HG02884 (cell line): Measurements from ENCODE around the gene RFX8.

Experiments
- ATAC-seq: cut with Tn5 transposase; IDR thresholded peaks from one replicate; pipeline ENCODE4 v1.9.1; 2021; ENCODE audit warnings: mild to moderate bottlenecking, moderate library complexity; ENCODE audit not compliant: unreplicated experiment

The RFX8 gene

DNA sequence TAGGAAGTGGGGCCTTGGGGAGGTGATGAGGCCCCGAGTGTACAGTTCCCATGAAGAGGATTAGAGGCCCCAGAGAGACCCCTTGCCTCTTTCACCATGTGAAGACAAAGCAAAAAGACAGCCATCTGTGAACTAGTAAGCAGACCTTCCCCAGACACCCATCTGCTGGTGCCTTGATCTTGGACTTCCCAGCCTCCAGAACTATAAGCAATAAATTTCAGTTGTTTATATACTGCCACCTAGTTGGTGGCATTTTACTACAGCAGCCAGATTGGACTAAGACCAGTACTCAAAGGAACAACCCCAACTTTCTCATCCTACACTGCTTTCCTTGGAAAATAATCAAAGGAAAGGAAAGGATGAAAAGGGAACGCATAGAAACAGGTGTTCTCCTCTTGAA is 59.7 kb downstream of the RFX8 start:
- no peak for ATAC-seq

- ATAC-seq: no peak
These were observed 62.7 kb downstream of the RFX8 start for GRCh38 chr2:101412092-101412694.

DNA sequence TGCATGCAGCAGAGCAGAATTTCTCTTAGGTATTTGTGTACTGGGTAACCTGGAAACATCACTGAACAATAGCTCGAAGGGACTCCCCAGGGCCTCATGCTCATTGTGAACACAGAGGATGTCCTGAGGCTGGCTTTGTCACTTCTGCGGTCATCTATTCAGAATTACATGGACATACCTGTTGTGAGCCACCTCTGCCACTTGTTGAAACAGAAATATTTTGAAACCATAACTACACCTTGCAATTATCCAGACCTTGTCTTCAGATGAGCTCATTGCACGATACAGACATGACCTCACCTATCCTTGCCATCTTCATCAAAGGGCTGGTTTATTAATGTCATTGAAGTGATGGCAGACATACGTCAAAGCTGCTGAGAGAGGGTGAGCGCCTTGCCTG is 64.2 kb downstream of the RFX8 start:
- no peak for ATAC-seq

DNA sequence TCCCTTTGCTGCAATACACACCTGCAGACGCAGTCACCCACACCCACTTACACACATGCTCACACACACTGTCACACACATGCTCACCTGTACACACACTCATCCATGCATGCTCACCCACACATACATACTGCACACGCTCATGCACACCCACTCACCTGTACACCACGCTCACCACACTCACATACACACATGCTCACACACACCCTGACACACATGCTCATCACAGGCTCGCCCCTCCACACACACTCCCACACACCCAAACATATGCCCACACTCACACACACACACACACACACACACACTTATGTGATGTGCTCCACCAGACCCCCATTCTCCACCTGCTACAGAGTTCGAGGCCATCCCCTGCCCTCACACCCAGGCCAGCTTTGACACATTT is 64.8 kb downstream of the RFX8 start:
- ATAC-seq: no peak

DNA sequence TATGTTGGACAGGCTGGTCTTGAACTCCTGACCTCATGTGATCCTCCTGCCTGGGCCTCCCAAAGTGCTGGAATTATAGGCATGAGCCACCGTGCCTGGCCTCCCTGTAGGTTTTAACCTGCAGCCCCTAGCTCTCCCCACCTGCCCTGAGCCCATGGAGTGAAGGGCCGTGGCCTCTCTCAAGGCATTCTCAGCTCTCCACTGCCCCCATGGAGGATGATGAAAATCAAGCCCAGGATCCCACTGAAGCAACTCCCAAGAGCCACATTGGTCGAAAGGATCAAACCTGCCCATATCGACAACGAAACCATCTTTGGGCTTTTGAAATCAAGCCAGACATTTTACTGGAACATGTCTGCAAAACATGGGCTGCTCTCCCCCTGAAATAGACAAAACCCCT is 65.2 kb downstream of the RFX8 start:
- ATAC-seq: no peak

DNA sequence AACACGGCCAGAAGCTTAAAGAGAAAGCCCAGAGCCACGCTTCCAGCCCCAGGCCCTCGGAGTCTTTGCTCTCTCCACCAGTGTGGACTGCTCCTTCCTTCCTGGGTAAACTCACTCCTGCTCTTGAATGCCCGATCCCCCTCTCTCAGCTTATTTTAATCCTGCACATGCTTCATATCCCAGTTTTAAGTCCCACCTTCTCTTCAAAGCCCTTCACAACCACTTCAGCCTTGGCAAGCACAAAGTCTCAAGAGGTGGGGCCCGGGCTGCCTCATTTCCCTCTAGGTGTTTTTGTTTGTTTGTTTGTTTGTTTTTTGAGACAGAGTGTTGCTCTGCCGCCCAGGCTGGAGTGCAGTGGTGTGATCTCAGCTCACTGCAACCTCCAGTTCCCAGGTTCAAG is 66.0 kb downstream of the RFX8 start:
- no peak for ATAC-seq

- no peak for ATAC-seq
These were observed 69.5 kb downstream of the RFX8 start for GRCh38 chr2:101405351-101405899.

- no peak for ATAC-seq
These were observed 71.2 kb downstream of the RFX8 start for GRCh38 chr2:101403745-101404144.

DNA sequence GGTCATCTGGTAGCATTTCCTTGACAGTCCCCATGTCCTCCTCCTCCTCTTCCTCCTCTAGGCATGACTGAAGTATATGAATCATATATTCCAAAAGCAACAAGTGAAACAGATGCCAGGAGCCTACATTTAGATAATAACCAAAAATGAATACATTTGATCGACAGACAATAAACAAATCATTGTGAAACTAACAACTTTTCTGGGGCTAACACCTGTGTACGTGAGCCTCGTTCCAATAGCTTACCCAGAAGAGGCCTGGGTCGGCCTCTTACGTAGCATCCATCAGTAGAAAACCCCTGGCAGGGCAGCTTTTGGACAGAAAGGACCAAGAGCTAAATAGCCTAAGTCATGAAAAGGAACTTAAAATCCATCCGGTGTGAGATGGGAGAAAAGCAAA is 72.3 kb downstream of the RFX8 start:
- no peak for ATAC-seq

DNA sequence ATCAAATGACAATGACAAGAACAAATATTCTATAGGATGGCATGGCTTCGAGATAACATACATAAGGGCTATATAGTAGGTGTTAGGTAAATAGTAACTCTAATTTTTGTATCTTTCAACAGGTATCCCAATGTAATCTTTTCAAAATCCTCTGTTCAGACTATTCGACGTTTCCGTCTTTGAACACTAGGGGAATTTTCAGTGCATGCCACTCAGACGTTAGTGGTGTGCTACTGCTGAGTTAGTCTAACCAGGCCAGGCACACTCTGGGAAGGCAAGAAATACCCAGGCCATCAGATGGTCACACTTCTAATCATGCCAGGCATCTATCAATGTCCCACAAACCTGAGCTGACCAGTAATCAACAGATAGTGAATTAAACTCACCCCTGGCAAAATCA is 73.0 kb downstream of the RFX8 start:
- no peak for ATAC-seq

DNA sequence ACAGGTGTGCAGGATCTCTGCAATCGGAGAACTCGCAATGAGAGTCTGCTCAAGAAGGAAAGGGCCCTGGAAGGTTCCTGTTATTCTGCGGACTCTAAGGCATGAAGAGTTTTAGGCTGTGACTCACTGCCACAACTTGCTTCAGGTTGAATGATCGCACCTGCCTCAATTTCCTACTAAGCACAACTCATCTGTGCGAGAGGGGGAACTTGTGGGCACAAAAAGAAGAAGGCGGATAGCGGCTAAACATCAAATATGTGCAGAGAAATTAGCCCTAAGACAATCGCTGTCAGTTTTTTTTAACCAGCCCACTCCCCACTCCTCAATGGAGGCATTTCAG is 73.6 kb downstream of the RFX8 start:
- no peak for ATAC-seq

GRCh38 chr2:101400506-101401325 is 74.2 kb downstream of the RFX8 start:
- no peak for ATAC-seq

DNA sequence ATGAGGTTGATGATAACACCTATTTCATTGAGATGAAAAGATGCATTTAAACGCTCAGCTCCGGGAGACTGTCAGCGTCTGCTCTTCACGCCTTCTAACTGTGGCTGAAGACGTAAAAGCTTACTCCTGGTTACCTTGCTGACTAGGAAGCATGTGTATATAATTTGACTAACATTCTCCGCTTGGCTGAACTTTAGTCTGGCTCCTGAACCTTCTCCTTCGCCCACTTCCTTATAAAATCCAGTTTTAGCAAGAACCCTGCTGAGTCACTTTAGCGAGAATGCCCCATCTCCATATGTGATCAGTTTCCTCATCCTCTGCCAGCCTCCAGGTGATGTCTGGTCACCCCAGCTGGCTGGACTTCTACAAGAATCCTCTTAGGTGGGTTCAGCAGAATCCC is 74.9 kb downstream of the RFX8 start:
- no peak for ATAC-seq

DNA sequence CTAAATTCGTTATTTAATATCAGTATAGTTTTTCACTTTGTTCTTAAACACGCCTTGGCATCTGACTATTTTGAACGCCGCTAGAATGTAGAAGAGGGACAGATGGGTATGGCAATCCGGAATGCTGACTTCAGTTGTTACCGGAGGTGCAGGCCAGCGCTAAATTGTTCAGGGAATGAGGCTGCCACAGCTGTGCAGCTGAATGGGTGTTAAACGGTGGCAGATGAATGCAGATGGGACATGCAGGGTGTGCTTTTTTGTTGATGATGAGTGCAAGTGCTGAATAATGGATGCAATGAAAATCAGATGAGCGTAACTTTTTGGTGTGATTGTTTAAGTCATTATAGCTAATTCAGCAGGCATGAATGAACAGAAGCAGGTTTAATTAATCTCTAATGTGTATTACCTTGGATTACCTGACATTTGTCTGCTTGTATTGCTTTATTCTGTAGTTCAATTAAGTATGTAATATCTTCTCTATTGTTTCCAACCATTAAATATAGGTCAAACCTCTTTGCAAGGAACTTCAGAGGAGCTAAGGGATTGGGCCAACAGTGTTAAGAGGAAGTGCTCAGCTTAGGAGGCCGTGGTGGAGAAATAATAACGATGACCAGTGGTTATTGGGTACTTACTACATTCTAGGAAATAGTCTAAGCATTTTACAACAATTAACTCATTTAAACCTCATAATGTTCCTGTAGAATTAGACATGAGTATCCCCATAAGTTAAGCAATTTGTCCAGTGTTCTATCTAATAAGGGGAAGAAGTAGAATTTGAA is 75.7 kb downstream of the RFX8 start:
- ATAC-seq: no peak

DNA sequence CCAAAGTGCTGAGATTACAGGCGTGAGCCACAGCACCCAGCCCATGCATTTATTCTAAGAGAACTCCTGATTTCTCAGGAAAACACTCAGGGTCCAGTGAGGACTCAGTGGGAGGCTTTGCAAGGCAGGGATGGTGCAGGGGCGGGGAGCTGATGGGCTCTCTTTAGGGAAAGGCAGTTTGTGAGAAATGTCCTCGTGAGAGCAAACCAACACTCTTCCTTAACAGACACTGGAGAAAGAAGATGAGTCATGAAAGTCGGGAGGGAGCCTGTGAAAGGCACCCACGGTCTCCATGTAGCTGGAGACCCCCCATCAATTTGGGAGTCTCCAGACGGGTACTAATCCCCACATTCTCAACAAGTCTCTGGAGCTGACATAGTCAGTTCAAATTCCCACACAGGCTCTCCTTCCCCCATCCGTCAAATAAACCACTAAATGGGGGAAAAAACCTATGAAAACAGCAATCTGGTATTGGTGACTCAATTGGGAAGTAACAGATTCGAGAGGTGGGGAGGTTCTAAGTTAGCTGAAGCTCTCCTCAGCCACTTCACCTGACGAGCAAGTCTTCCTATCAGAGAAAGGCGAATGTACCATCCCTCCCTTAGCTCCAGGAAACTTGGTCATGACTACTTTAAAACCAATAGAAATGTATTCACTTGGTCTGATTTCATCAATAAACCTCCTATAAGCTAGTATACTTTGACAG is 76.6 kb downstream of the RFX8 start:
- ATAC-seq: no peak

DNA sequence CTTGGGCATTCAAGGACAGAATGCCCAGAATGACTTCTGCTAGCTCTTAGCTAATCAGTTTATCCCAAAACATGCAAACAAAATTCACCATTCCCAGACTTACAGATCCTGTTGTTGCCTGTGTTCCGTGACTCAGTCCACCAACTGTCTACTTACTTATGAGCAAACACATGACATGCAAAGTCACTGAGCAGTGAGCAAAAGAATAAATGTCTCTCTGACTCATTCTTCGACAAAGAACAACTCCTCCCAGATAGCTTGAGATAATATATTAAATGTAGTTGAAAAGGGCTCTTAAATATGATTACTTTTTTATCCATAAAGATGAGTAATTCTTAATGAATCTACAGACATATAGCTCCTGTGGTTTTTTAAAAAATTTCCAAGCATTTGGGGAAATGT is 78.6 kb downstream of the RFX8 start:
- ATAC-seq: no peak

- no peak for ATAC-seq
These were observed 79.2 kb downstream of the RFX8 start for GRCh38 chr2:101395545-101396315.

- no peak for ATAC-seq
These were observed 86.7 kb downstream of the RFX8 start for GRCh38 chr2:101388232-101388631.

GRCh38 chr2:101387151-101387834 is 87.6 kb downstream of the RFX8 start, which contains the start of gene CREG2:
Gene CREG2 (minus strand): TSS chr2:101387503. CDS start chr2:101387457, 46 bp downstream.
- ATAC-seq: no peak
